K562 (cell line): ENCODE measurements around the gene NRXN3. TPM values are rescaled to one million over a fixed set of nuclear protein-coding genes. Genes with fewer than 3 reads are reported as not detected.

Experiments
- ATAC-seq: fragments of 200-7000 bp; cut with Tn5 transposase; 3 replicates; pipeline ENCODE4 v1.9.1; 2020; ENCODE audit warnings: moderate library complexity
- BruUV-seq: library from RNA; stranded (reverse); fragments of 400-500 nt; replicated peaks from 2 replicates; lab custom pipeline; 2021; lab: Mats Ljungman, UMichigan
- CTCF ChIA-PET: fragments of 300-600 bp; formaldehyde crosslinking; extraction: SDS; loops from one replicate; lab custom pipeline; 2021; ENCODE audit warnings: low intra/inter-chr PET ratio; lab: Yijun Ruan, JAX
- POLR2A ChIA-PET: fragments of 300-600, 350-650 bp; sonication (Branson Sonifier 250); formaldehyde crosslinking; extraction: SDS; loops from one replicate; lab custom pipeline; 2021; ENCODE audit warnings: antibody characterized with exemption, inconsistent platforms; lab: Yijun Ruan, JAX
- DNase-seq, 4 experiments: peaks; one replicate each; pipeline versions ENCODE4 v3.0.0 to v3.0.0-alpha.2; 2011 to 2018; ENCODE audit warnings: low spot score in 3 of 4, mixed read lengths in 3 of 4; ENCODE audit errors: extremely low read depth in 1 of 4
- FAIRE-seq: peaks from 2 replicates; lab custom pipeline; 2011; peaks lifted over from hg19 to GRCh38; lab: Jason Lieb, UNC
- H2AFZ ChIP-seq: 2 replicates; pipeline ENCODE4 v1.6.0; 2011; ENCODE audit warnings: low read depth, low read length, control low read depth, inconsistent platforms
- H3K27ac ChIP-seq: fragments of 200-600 bp; 3 replicates; pipeline ENCODE4 v1.8.0; 2011; ENCODE audit warnings: low read depth, mild to moderate bottlenecking, control low read depth, inconsistent platforms, low read length, moderate library complexity, mixed read lengths; ENCODE audit errors: extremely low read depth
- H3K27me3 ChIP-seq, 2 experiments: fragments of 300-600 bp in 1 of 2; 2 replicates in 1 of 2; 3 replicates in 1 of 2; pipeline versions ENCODE4 v1.6.0 to v1.8.0; 2011; ENCODE audit warnings: inconsistent platforms in 2 of 2, low read length in 2 of 2, mild to moderate bottlenecking in 1 of 2, mixed read lengths in 1 of 2, moderate library complexity in 1 of 2; ENCODE audit not compliant: control insufficient read depth in 2 of 2, insufficient read depth in 2 of 2
- H3K36me3 ChIP-seq: fragments of 300-600 bp; 3 replicates; pipeline ENCODE4 v1.8.0; 2011; ENCODE audit warnings: mild to moderate bottlenecking, low read length, inconsistent platforms; ENCODE audit not compliant: control insufficient read depth, insufficient read depth
- H3K4me1 ChIP-seq, 2 experiments: fragments of 200-600 bp in 1 of 2; replicated peaks in 1 of 2; 2 replicates in 1 of 2; 3 replicates in 1 of 2; pipeline versions ENCODE4 v1.5.1 to v1.8.0; 2011; ENCODE audit warnings: inconsistent platforms in 2 of 2, low read length in 2 of 2, mild to moderate bottlenecking in 1 of 2, mixed read lengths in 1 of 2, moderate library complexity in 1 of 2; ENCODE audit not compliant: control insufficient read depth in 2 of 2, insufficient read depth in 2 of 2
- H3K4me2 ChIP-seq: 2 replicates; pipeline ENCODE4 v1.6.1; 2011; ENCODE audit warnings: low read length, control low read depth, inconsistent platforms, mixed read lengths; ENCODE audit not compliant: insufficient read depth
- H3K4me3 ChIP-seq: fragments of 200-600 bp; sonication (generic), shearing (Covaris generic); 2 replicates; pipeline ENCODE4 v1.5.1; 2016; ENCODE audit warnings: control low read depth, inconsistent platforms
- H3K79me2 ChIP-seq: fragments of 200-600 bp; 3 replicates; pipeline ENCODE4 v1.8.0; 2011; ENCODE audit warnings: low read length, inconsistent platforms; ENCODE audit not compliant: control insufficient read depth, insufficient read depth
- H3K9ac ChIP-seq, 2 experiments: 2 replicates each; pipeline versions ENCODE4 v1.6.0 to v1.6.1; 2011; ENCODE audit warnings: low read depth in 2 of 2, low read length in 2 of 2, control low read depth in 1 of 2, inconsistent platforms in 1 of 2, mild to moderate bottlenecking in 1 of 2, mixed read lengths in 1 of 2; ENCODE audit not compliant: insufficient read depth in 1 of 2
- H3K9me1 ChIP-seq: one replicate; pipeline ENCODE4 v1.6.0; 2011; ENCODE audit warnings: inconsistent platforms, mild to moderate bottlenecking, low read length, moderate library complexity; ENCODE audit not compliant: control insufficient read depth, insufficient read depth
- H3K9me3 ChIP-seq: replicated peaks from 2 replicates; pipeline ENCODE4 v1.5.1; 2011; ENCODE audit warnings: low read depth, low read length, inconsistent platforms; ENCODE audit not compliant: control insufficient read depth, insufficient read depth
- H4K20me1 ChIP-seq: replicated peaks from 2 replicates; pipeline ENCODE4 v1.6.1; 2011; ENCODE audit warnings: low read length, inconsistent platforms, mixed read lengths; ENCODE audit not compliant: control insufficient read depth, insufficient read depth
- BRCA1 ChIP-seq, 2 experiments: fragments of 450-650 bp in 1 of 2; sonication (generic) in 1 of 2; formaldehyde crosslinking in 1 of 2; IDR thresholded peaks; 2 replicates each; pipeline versions ENCODE4 v1.5.0 to v1.6.1; 2017 to 2020; ENCODE audit warnings: mild to moderate bottlenecking in 1 of 2, missing genetic modification reagents in 1 of 2
- CBX1 ChIP-seq: sonication (generic); IDR thresholded peaks from 2 replicates; pipeline ENCODE4 v1.6.1; 2016; ENCODE audit warnings: antibody characterized with exemption, low read depth, mild to moderate bottlenecking
- ELF1 ChIP-seq: fragments of 200-800 bp; sonication (Bioruptor generic); IDR thresholded peaks from 2 replicates; pipeline ENCODE4 v1.6.1; 2016; ENCODE audit warnings: missing genetic modification characterization, missing compliant biosample characterization
- ELF4 ChIP-seq: fragments of 450-650 bp; formaldehyde crosslinking; IDR thresholded peaks from 2 replicates; pipeline ENCODE4 v1.4.0; 2022; ENCODE audit warnings: missing genetic modification characterization
- GATAD2B ChIP-seq: fragments of 450-650 bp; IDR thresholded peaks from 2 replicates; pipeline ENCODE4 v1.6.1; 2017; ENCODE audit warnings: mild to moderate bottlenecking, borderline replicate concordance
- IRF2 ChIP-seq: sonication (generic); formaldehyde crosslinking; IDR thresholded peaks from 2 replicates; pipeline ENCODE4 v1.8.1; 2022; ENCODE audit warnings: mild to moderate bottlenecking, missing genetic modification reagents
- KLF6 ChIP-seq: fragments of 250-450 bp; sonication (Bioruptor Pico); IDR thresholded peaks from 2 replicates; pipeline ENCODE4 v1.4.0; 2020; ENCODE audit warnings: mild to moderate bottlenecking, moderate library complexity, borderline replicate concordance
- MLLT1 ChIP-seq, 2 experiments: fragments of 450-650 bp; IDR thresholded peaks; 2 replicates each; pipeline ENCODE4 v1.6.1; 2016
- MYBL2 ChIP-seq, 2 experiments: fragments of 450-650 bp in 1 of 2; sonication (generic) in 1 of 2; formaldehyde crosslinking in 1 of 2; IDR thresholded peaks; 2 replicates each; pipeline versions ENCODE4 v1.6.1 to v1.8.1; 2017 to 2022; ENCODE audit warnings: borderline replicate concordance in 1 of 2, inconsistent platforms in 1 of 2, low read depth in 1 of 2, mild to moderate bottlenecking in 1 of 2, missing genetic modification reagents in 1 of 2, moderate library complexity in 1 of 2
- NCOR1 ChIP-seq: fragments of 450-650 bp; IDR thresholded peaks from 2 replicates; pipeline ENCODE4 v1.6.1; 2016; ENCODE audit warnings: mild to moderate bottlenecking, moderate library complexity
- POLR3G ChIP-seq: IDR thresholded peaks from 2 replicates; pipeline ENCODE4 v1.6.1; 2011; ENCODE audit not compliant: insufficient read length, insufficient replicate concordance; ENCODE audit errors: extremely low read depth
- PTTG1 ChIP-seq: fragments of 450-650 bp; IDR thresholded peaks from 2 replicates; pipeline ENCODE4 v1.6.1; 2016; ENCODE audit warnings: low read depth, mild to moderate bottlenecking, missing genetic modification characterization, missing compliant biosample characterization
- RAD21 ChIP-seq, 2 experiments: fragments of 250-450 bp in 1 of 2; fragments of 450-650 bp in 1 of 2; sonication (Bioruptor Pico) in 1 of 2; formaldehyde crosslinking in 1 of 2; IDR thresholded peaks in 1 of 2; conservative IDR thresholded peaks in 1 of 2; 2 replicates each; pipeline versions ENCODE4 v1.4.0 to v1.8.0; 2020 to 2022; ENCODE audit warnings: mild to moderate bottlenecking in 2 of 2, moderate library complexity in 1 of 2
- SMARCA4 ChIP-seq: fragments of 450-650 bp; IDR thresholded peaks from 2 replicates; pipeline ENCODE4 v1.6.1; 2016
- ZBTB7A ChIP-seq: IDR thresholded peaks from 2 replicates; pipeline ENCODE4 v1.6.1; 2011; ENCODE audit warnings: low read depth, mild to moderate bottlenecking, low read length, moderate library complexity, borderline replicate concordance; ENCODE audit not compliant: control insufficient read depth
- ZNF41 ChIP-seq: fragments of 250-450 bp; sonication (Bioruptor Pico); conservative IDR thresholded peaks from 2 replicates; pipeline ENCODE4 v1.4.0; 2020; ENCODE audit warnings: mild to moderate bottlenecking
- ZNF57 ChIP-seq: fragments of 450-650 bp; formaldehyde crosslinking; IDR thresholded peaks from 2 replicates; pipeline ENCODE4 v1.4.0; 2020; ENCODE audit warnings: mild to moderate bottlenecking, moderate library complexity
- in situ Hi-C: fragments of 300-500 bp; cut with MboI; formaldehyde crosslinking; loops from 4 replicates; pipeline ENCODE4 v1.15.0; 2018; ENCODE audit warnings: inconsistent platforms, mixed read lengths
- intact Hi-C: fragments of 100-400 bp; cut with micrococcal nuclease; formaldehyde crosslinking; loops from 2 replicates; pipeline ENCODE4 v1.14.2; 2022
- polyA plus RNA-seq, 8 experiments: library from polyadenylated mRNA; depleted of rRNA in 4 of 8; stranded (reverse) in 5 of 8; unstranded in 3 of 8; fragments of >200 nt; fragmentation: Nextera tagmentation in 2 of 8; fragmentation: Illumina TruSeq in 1 of 8; extraction: Ambion mirVana in 2 of 8; extraction: Trizol in 1 of 8; gene quantifications; 2 replicates each; pipeline versions ENCODE4 v1.2.1 to v1.2.3, GENCODE V29; 2011 to 2014; ENCODE audit warnings: inconsistent platforms in 1 of 8, missing spikeins in 1 of 8
- total RNA-seq, 7 experiments: library from RNA; depleted of rRNA in 6 of 7; stranded (reverse); fragments of >200 nt in 6 of 7; fragmentation: Illumina TruSeq in 2 of 7; extraction: Trizol in 2 of 7; gene quantifications; 2 replicates each; pipeline versions ENCODE4 v1.2.1 to v1.2.3, GENCODE V29; 2011 to 2021; ENCODE audit warnings: low replicate concordance in 1 of 7
- TF ChIP-seq, protein P1 (sequence below): fragments of 450-650 bp; formaldehyde crosslinking; IDR thresholded peaks from 2 replicates; pipeline ENCODE4 v1.4.0; 2022; ENCODE audit warnings: missing genetic modification characterization

NRXN3 gene
- total and polyA plus RNA-seq, 9 of the 15 experiments (the other 6 are each of a cell fraction or from before 2014, with no cell fraction given) = 0.09 TPM; not detected in 8

DNA sequence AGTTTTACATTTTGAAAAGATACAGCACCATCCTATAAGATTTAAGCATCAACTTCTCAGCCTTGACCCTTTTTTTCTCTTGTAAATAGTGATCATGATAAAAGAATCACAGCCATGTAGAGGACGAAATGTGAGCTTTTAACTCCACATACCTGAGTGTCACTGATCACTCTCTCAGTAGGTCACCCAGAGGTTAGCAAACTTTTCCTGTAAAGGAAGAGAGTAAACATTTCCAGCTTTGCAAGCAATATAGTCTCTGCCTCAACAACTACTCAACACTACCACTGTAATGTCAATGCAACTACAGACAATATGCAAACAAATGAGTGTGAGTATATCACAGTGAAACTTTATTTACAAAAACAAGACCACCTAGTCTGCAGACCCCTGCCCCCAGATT lies 1129.0 kb downstream of the NRXN3 start (continued):
- TF ChIP-seq, protein P1, sequence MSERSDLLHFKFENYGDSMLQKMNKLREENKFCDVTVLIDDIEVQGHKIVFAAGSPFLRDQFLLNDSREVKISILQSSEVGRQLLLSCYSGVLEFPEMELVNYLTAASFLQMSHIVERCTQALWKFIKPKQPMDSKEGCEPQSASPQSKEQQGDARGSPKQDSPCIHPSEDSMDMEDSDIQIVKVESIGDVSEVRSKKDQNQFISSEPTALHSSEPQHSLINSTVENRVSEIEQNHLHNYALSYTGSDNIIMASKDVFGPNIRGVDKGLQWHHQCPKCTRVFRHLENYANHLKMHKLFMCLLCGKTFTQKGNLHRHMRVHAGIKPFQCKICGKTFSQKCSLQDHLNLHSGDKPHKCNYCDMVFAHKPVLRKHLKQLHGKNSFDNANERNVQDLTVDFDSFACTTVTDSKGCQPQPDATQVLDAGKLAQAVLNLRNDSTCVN (CRISPR knock-in tag) = no peak
- TF ChIP-seq POLR3G = no peak
- TF ChIP-seq RAD21 (CRISPR knock-in tag; conservative IDR thresholded peaks at IDR 0.05 in 1 of 2, IDR thresholded peaks at IDR 0.05 in 1 of 2) = no peak
- TF ChIP-seq BRCA1 (IDR thresholded peaks at IDR 0.05) = no peak
- no peak for TF ChIP-seq BRCA1 (CRISPR knock-in tag; IDR thresholded peaks at IDR 0.05)
- TF ChIP-seq NCOR1 = no peak

DNA sequence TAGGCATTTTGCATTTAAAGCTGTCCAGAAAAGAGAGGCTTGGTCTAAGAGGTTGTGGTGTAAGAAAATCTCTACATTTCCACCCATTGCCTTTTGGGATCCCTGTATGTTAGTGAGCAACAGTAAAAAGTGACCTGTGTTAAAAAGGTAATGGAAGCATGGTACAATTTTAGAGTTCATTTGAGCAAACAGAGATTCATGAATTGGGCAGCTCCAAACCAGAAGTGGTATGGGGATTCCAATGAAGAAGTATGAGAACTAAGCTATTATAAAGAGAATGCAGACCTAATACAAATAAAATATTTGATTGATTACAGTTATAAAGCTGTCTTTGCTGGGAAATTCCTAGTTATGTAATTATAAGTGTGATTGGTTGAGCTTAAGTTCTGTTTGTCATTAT lies 1134.1 kb downstream of the NRXN3 start:
- Histone ChIP-seq H3K4me3 (no peak overlapping the region), H4K20me1 (no peaks in the 10 kb centered on the region), H3K9me3 (no peaks in the 10 kb centered on the region), H3K4me2 (no peak overlapping the region), H3K27ac (no peak overlapping the region), H3K27me3 (no peaks in the 10 kb centered on the region), H3K9me1 (no peaks in the 10 kb centered on the region), H3K36me3 (no peaks in the 10 kb centered on the region), H2AFZ (no peak overlapping the region), H3K9ac (no peak overlapping the region), H3K4me1 (no peaks in the 10 kb centered on the region), H3K79me2 (no peaks in the 10 kb centered on the region)
- intact Hi-C loops (no loop called here), in situ Hi-C loops (no loop called here)
- FAIRE-seq (no peak), ATAC-seq (no peak), DNase-seq (no peak)
- no TSS peak for BruUV-seq
- CTCF ChIA-PET = no interaction called here
- POLR2A ChIA-PET = no interaction called here
- TF ChIP-seq PTTG1 (tag) (no peak), CBX1 (no peak), ZNF41 (CRISPR knock-in tag) (no peak), ZBTB7A (no peak), MLLT1 (IDR thresholded peaks at IDR 0.05) (no peak), SMARCA4 (no peak), IRF2 (CRISPR knock-in tag) (no peak), ELF1 (tag) (no peak), KLF6 (CRISPR knock-in tag) (no peak), GATAD2B (no peak), ZNF57 (CRISPR knock-in tag) (no peak), MYBL2 (IDR thresholded peaks at IDR 0.05; ENCODE audit: low read depth) (no peak), MYBL2 (CRISPR knock-in tag; IDR thresholded peaks at IDR 0.05; ENCODE audit: borderline replicate concordance) (no peak), ELF4 (CRISPR knock-in tag) (no peak)
